IMR-90 (cell line): ENCODE data around the gene SLC1A7.

ENCODE experiments used
- CEBPB ChIP-seq: IDR thresholded peaks from 2 replicates; pipeline ENCODE4 v1.6.1; 2012; ENCODE audit warnings: low read depth, low read length, improper control_type of control experiment
- CHD1 ChIP-seq: IDR thresholded peaks from 2 replicates; pipeline ENCODE4 v1.6.1; 2012; ENCODE audit warnings: low read depth, low read length, improper control_type of control experiment
- MAZ ChIP-seq: IDR thresholded peaks from 2 replicates; pipeline ENCODE4 v1.6.1; 2012; ENCODE audit warnings: low read depth, mild to moderate bottlenecking, low read length, improper control_type of control experiment, moderate library complexity, borderline replicate concordance
- MXI1 ChIP-seq: IDR thresholded peaks from 2 replicates; pipeline ENCODE4 v1.6.1; 2012; ENCODE audit warnings: low read depth, mild to moderate bottlenecking, low read length, moderate library complexity, borderline replicate concordance
- POLR2A ChIP-seq: IDR thresholded peaks from 2 replicates; pipeline ENCODE4 v1.6.1; 2012; ENCODE audit warnings: mild to moderate bottlenecking, low read depth, low read length
- RAD21 ChIP-seq: IDR thresholded peaks from 2 replicates; pipeline ENCODE4 v1.6.1; 2012; ENCODE audit warnings: low read length, improper control_type of control experiment
- RCOR1 ChIP-seq: IDR thresholded peaks from 2 replicates; pipeline ENCODE4 v1.6.1; 2012; ENCODE audit warnings: mild to moderate bottlenecking, low read length, improper control_type of control experiment; ENCODE audit not compliant: insufficient replicate concordance
- TF ChIP-seq, protein P1 (sequence below): conservative IDR thresholded peaks from 2 replicates; pipeline ENCODE4 v1.5.1; 2012; ENCODE audit warnings: mild to moderate bottlenecking, low read depth, low read length, improper control_type of control experiment
- TF ChIP-seq, protein P2 (sequence below): fragments of 150-350 bp; IDR thresholded peaks from 2 replicates; pipeline ENCODE4 v1.6.1; 2017; ENCODE audit warnings: mild to moderate bottlenecking, antibody characterized with exemption, low read length, low read depth

DNA sequence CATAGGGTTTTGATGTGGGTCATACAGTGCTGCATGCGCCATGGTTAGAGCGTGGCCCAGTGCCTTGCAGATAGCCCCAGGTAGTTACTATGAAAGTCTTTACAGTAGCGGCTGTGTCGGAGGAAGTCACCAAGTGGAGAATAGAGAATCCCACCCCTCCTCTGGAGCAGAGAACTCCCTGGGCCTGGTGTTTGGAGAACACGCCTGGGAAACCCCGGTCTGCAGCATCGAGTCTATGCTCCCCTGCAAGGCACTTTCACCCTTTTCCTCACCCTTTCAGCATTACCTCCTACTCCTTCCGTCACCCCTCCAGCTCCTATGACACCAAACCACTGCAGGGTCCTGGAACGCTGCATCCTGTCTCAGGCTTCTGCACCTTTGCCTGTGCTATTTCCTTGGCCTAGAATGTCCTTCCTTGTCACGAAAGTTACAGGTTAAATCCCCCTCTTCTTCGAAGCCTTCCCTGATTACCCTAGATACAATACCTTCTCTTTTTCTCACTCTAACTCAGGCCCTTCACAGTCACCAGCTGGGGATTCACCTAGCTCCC, 2.7 kb upstream of the SLC1A7 start:
- TF ChIP-seq, protein P1, sequence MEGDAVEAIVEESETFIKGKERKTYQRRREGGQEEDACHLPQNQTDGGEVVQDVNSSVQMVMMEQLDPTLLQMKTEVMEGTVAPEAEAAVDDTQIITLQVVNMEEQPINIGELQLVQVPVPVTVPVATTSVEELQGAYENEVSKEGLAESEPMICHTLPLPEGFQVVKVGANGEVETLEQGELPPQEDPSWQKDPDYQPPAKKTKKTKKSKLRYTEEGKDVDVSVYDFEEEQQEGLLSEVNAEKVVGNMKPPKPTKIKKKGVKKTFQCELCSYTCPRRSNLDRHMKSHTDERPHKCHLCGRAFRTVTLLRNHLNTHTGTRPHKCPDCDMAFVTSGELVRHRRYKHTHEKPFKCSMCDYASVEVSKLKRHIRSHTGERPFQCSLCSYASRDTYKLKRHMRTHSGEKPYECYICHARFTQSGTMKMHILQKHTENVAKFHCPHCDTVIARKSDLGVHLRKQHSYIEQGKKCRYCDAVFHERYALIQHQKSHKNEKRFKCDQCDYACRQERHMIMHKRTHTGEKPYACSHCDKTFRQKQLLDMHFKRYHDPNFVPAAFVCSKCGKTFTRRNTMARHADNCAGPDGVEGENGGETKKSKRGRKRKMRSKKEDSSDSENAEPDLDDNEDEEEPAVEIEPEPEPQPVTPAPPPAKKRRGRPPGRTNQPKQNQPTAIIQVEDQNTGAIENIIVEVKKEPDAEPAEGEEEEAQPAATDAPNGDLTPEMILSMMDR = no peak
- TF ChIP-seq POLR2A = no peak
- no peak for TF ChIP-seq MXI1
- no peak for TF ChIP-seq MAZ
- TF ChIP-seq, protein P2, sequence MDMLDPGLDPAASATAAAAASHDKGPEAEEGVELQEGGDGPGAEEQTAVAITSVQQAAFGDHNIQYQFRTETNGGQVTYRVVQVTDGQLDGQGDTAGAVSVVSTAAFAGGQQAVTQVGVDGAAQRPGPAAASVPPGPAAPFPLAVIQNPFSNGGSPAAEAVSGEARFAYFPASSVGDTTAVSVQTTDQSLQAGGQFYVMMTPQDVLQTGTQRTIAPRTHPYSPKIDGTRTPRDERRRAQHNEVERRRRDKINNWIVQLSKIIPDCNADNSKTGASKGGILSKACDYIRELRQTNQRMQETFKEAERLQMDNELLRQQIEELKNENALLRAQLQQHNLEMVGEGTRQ = no peak
- no peak for TF ChIP-seq CEBPB
- no peak for TF ChIP-seq RAD21
- no peak for TF ChIP-seq RCOR1
- TF ChIP-seq CHD1 = no peak
